Measurements from ENCODE around the gene HOXB6. TPM values are rescaled to one million over a fixed set of nuclear protein-coding genes. Genes with fewer than 3 reads are reported as not detected.

HOXB6 gene
- total RNA-seq, 5 donors from 2014 or later (not counting 1 experiment from before 2014, with no cell fraction given): 0.16 to 0.33 TPM; not detected in 3

GRCh38 chr17:48600244-48601098 is 4.3 kb downstream of the HOXB6 start:
- peaks cover 35 to 50% (median 38%) of the 10 kb centered on the region in 3 donors for H3K4me1 Mint-ChIP-seq
- peaks cover 8 to 63% of the 10 kb centered on the region in 2 experiments for H3K4me1 ChIP-seq (ENCODE audit: control insufficient read depth in 1 of 2, extremely low read depth in 1 of 2, insufficient read depth in 2 of 2, low read length in 2 of 2)

GRCh38 chr17:48599354-48599753 is 5.4 kb downstream of the HOXB6 start:
- Mint-ChIP-seq H3K27me3 (peaks cover 90 to 96% of the 10 kb centered on the region in 2 donors), H3K27ac (no peak overlapping the region), H3K4me3 (no peak overlapping the region), H3K36me3 (no peaks in the 10 kb centered on the region), H3K9me3 (no peaks in the 10 kb centered on the region), H3K4me1 (peaks cover 35 to 49% (median 37%) of the 10 kb centered on the region in 3 donors)
- POLR2A ChIA-PET: no interaction called here
- no CpG with 5 or more reads among the region's 5 CpGs for WGBS (ENCODE audit: insufficient coverage)
- Histone ChIP-seq H3K36me3 (ENCODE audit: control insufficient read depth in 2 of 2, extremely low read depth in 1 of 2, insufficient read depth in 1 of 2, low read length in 1 of 2) (no peaks in the 10 kb centered on the region), H3K4me1 (ENCODE audit: control insufficient read depth in 1 of 2, extremely low read depth in 1 of 2, insufficient read depth in 2 of 2, low read length in 2 of 2) (peaks cover 8 to 57% of the 10 kb centered on the region in 2 experiments), H3K4me3 (ENCODE audit: control insufficient read depth in 1 of 2, extremely low read depth in 1 of 2, low read length in 1 of 2) (no peak overlapping the region), H3K9me3 (no peaks in the 10 kb centered on the region), H3K27me3 (replicated peaks in 1 of 2; ENCODE audit: control insufficient read depth in 2 of 2, extremely low read depth in 1 of 2, insufficient read depth in 2 of 2, low read length in 1 of 2) (peaks cover 15 to 97% of the 10 kb centered on the region in 2 experiments), H3K27ac (ENCODE audit: low read length) (no peak overlapping the region)
- CTCF ChIA-PET: no interaction called here
- DNase-seq (no peak), ATAC-seq (replicated peaks in 1 of 4) (no peak)

More at GRCh38 chr17:48600244-48601098, 4.3 kb downstream of the HOXB6 start:
- DNase-seq (no peak), ATAC-seq (replicated peaks in 1 of 4) (no peak)
- POLR2A ChIA-PET: interaction anchor here (0.6 kb wide), 2 partner anchors 22 to 408 kb away, joined by 3 to 4 read pairs; no protein-coding TSS in a partner anchor
- over 99% methylated on average over 12 of the region's 17 CpGs for WGBS (ENCODE audit: insufficient coverage)
- Mint-ChIP-seq H3K27ac (peak overlapping the region in 1 of 2 donors; percentile 43), H3K4me3 (no peak overlapping the region), H3K27me3 (peaks cover 91 to 96% of the 10 kb centered on the region in 2 donors), H3K36me3 (no peaks in the 10 kb centered on the region), H3K9me3 (no peaks in the 10 kb centered on the region)
- CTCF ChIA-PET: interaction anchor here (0.6 to 1.3 kb wide), 5 partner anchors 8 to 249 kb away, joined by 3 to 9 read pairs (median 6); no protein-coding TSS in a partner anchor
- Histone ChIP-seq H3K9me3 (no peaks in the 10 kb centered on the region), H3K4me3 (ENCODE audit: control insufficient read depth in 1 of 2, extremely low read depth in 1 of 2, low read length in 1 of 2) (no peak overlapping the region), H3K36me3 (ENCODE audit: control insufficient read depth in 2 of 2, extremely low read depth in 1 of 2, insufficient read depth in 1 of 2, low read length in 1 of 2) (no peaks in the 10 kb centered on the region), H3K27ac (ENCODE audit: low read length) (no peak overlapping the region), H3K27me3 (replicated peaks in 1 of 2; ENCODE audit: control insufficient read depth in 2 of 2, extremely low read depth in 1 of 2, insufficient read depth in 2 of 2, low read length in 1 of 2) (peaks cover 15 to 97% of the 10 kb centered on the region in 2 experiments)

GRCh38 chr17:48598736-48599135 is 6.0 kb downstream of the HOXB6 start:
- CTCF ChIA-PET: interaction anchor here in 1 of 2 donors (0.9 kb wide), 1 partner anchor 14 kb away, joined by 4 read pairs; no protein-coding TSS in a partner anchor
- Mint-ChIP-seq H3K36me3 (no peaks in the 10 kb centered on the region), H3K9me3 (no peaks in the 10 kb centered on the region), H3K27me3 (peaks cover 90 to 96% of the 10 kb centered on the region in 2 donors), H3K27ac (no peak overlapping the region), H3K4me3 (peak overlapping the region; percentile 10 to 81 (median 74)), H3K4me1 (peaks cover 35 to 53% (median 38%) of the 10 kb centered on the region in 3 donors)
- ATAC-seq (replicated peaks in 1 of 4): no peak
- POLR2A ChIA-PET: no interaction called here
- Histone ChIP-seq H3K27ac (ENCODE audit: low read length) (no peak overlapping the region), H3K36me3 (ENCODE audit: control insufficient read depth in 2 of 2, extremely low read depth in 1 of 2, insufficient read depth in 1 of 2, low read length in 1 of 2) (no peaks in the 10 kb centered on the region), H3K9me3 (no peaks in the 10 kb centered on the region), H3K4me3 (ENCODE audit: control insufficient read depth in 1 of 2, extremely low read depth in 1 of 2, low read length in 1 of 2) (no peak overlapping the region), H3K27me3 (replicated peaks in 1 of 2; ENCODE audit: control insufficient read depth in 2 of 2, extremely low read depth in 1 of 2, insufficient read depth in 2 of 2, low read length in 1 of 2) (peaks cover 12 to 96% of the 10 kb centered on the region in 2 experiments), H3K4me1 (ENCODE audit: control insufficient read depth in 1 of 2, extremely low read depth in 1 of 2, insufficient read depth in 2 of 2, low read length in 2 of 2) (peaks cover 8 to 56% of the 10 kb centered on the region in 2 experiments)
- WGBS (ENCODE audit: insufficient coverage): 67% methylated on average over 1 of the region's 7 CpGs
- no peak for DNase-seq

GRCh38 chr17:48597778-48598631 is 6.8 kb downstream of the HOXB6 start:
- H3K4me1 Mint-ChIP-seq: peaks cover 42 to 53% (median 46%) of the 10 kb centered on the region in 3 donors
- H3K4me3 ChIP-seq (ENCODE audit: control insufficient read depth in 1 of 2, extremely low read depth in 1 of 2, low read length in 1 of 2): peak overlapping the region; percentile 41 to 46
- POLR2A ChIA-PET: no interaction called here
- DNase-seq: peak in 5 of 35 experiments; percentile 37 to 50 (median 42)
- H3K36me3 Mint-ChIP-seq: no peaks in the 10 kb centered on the region
- no peaks in the 10 kb centered on the region for H3K36me3 ChIP-seq (ENCODE audit: control insufficient read depth in 2 of 2, extremely low read depth in 1 of 2, insufficient read depth in 1 of 2, low read length in 1 of 2)
- peak overlapping the region; percentile 64 to 81 (median 74) for H3K4me3 Mint-ChIP-seq
- H3K27me3 ChIP-seq (replicated peaks in 1 of 2; ENCODE audit: control insufficient read depth in 2 of 2, extremely low read depth in 1 of 2, insufficient read depth in 2 of 2, low read length in 1 of 2): peaks cover 12 to 95% of the 10 kb centered on the region in 2 experiments
- H3K27me3 Mint-ChIP-seq: peaks cover 89 to 94% of the 10 kb centered on the region in 2 donors
- no peaks in the 10 kb centered on the region for H3K9me3 Mint-ChIP-seq
- H3K27ac Mint-ChIP-seq: no peak overlapping the region
- 1% methylated on average over 50 of the region's 68 CpGs for WGBS (ENCODE audit: insufficient coverage)
- peak; percentile 15 to 52 (median 36) for ATAC-seq (replicated peaks in 1 of 4)
- no peak overlapping the region for H3K27ac ChIP-seq (ENCODE audit: low read length)
- no peaks in the 10 kb centered on the region for H3K9me3 ChIP-seq
- peaks cover 12 to 60% of the 10 kb centered on the region in 2 experiments for H3K4me1 ChIP-seq (ENCODE audit: control insufficient read depth in 1 of 2, extremely low read depth in 1 of 2, insufficient read depth in 2 of 2, low read length in 2 of 2)
- CTCF ChIA-PET: interaction anchor here in 1 of 2 donors (0.9 kb wide), 1 partner anchor 15 kb away, joined by 4 read pairs; no protein-coding TSS in a partner anchor

GRCh38 chr17:48597528-48597777 is 7.3 kb downstream of the HOXB6 start:
- DNase-seq (peak in 3 of 35 experiments; percentile 44 to 66 (median 48)), ATAC-seq (replicated peaks in 1 of 4) (peak in 2 of 4 experiments; percentile 53 to 58)
- Mint-ChIP-seq H3K4me3 (peak overlapping the region; percentile 64 to 81 (median 74)), H3K9me3 (no peaks in the 10 kb centered on the region), H3K27me3 (peaks cover 89 to 94% of the 10 kb centered on the region in 2 donors), H3K36me3 (no peaks in the 10 kb centered on the region), H3K27ac (no peak overlapping the region), H3K4me1 (peaks cover 46 to 54% (median 51%) of the 10 kb centered on the region in 3 donors)
- Histone ChIP-seq H3K27ac (ENCODE audit: low read length) (no peak overlapping the region), H3K9me3 (no peaks in the 10 kb centered on the region), H3K27me3 (replicated peaks in 1 of 2; ENCODE audit: control insufficient read depth in 2 of 2, extremely low read depth in 1 of 2, insufficient read depth in 2 of 2, low read length in 1 of 2) (peaks cover 12 to 93% of the 10 kb centered on the region in 2 experiments), H3K4me1 (ENCODE audit: control insufficient read depth in 1 of 2, extremely low read depth in 1 of 2, insufficient read depth in 2 of 2, low read length in 2 of 2) (peaks cover 12 to 60% of the 10 kb centered on the region in 2 experiments), H3K36me3 (ENCODE audit: control insufficient read depth in 2 of 2, extremely low read depth in 1 of 2, insufficient read depth in 1 of 2, low read length in 1 of 2) (no peaks in the 10 kb centered on the region), H3K4me3 (ENCODE audit: control insufficient read depth in 1 of 2, extremely low read depth in 1 of 2, low read length in 1 of 2) (peak overlapping the region; percentile 41 to 46)
- WGBS (ENCODE audit: insufficient coverage): 0% methylated on average over 14 of the region's 16 CpGs
- ChIA-PET CTCF (no interaction called here), POLR2A (no interaction called here)

Data from T-cell (primary cell).